ENCODE results near the gene PM20D2.

Gene PM20D2

GRCh38 chr6:89204096-89204495 is 58.2 kb downstream of the PM20D2 start:
- no peak for DNase-seq (ENCODE audit: low spot score)

GRCh38 chr6:89205819-89206218 is 60.0 kb downstream of the PM20D2 start:
- DNase-seq (ENCODE audit: low spot score) = no peak

GRCh38 chr6:89208551-89208950 is 62.7 kb downstream of the PM20D2 start:
- no peak for DNase-seq (ENCODE audit: low spot score)

- DNase-seq (ENCODE audit: low spot score) = no peak
These were observed 63.6 kb downstream of the PM20D2 start for GRCh38 chr6:89209457-89209856.

GRCh38 chr6:89212472-89212871 is 66.6 kb downstream of the PM20D2 start:
- no peak for DNase-seq (ENCODE audit: low spot score)

- DNase-seq (ENCODE audit: low spot score) = no peak
These were observed 68.3 kb downstream of the PM20D2 start for GRCh38 chr6:89214197-89214596.
